Loucy (cell line): ENCODE results near the gene CLEC18A.
"Not testable (repeated sequence)": the region's sequence is repeated elsewhere in the genome, so short reads cannot be mapped to it uniquely, and the experiment has no call there.

Experiments
- H2AFZ ChIP-seq: fragments of 200-600 bp; sonication (generic); 2 replicates; pipeline ENCODE4 v1.6.0; 2016; ENCODE audit warnings: antibody characterized with exemption, mild to moderate bottlenecking, low read length, moderate library complexity
- H3F3A ChIP-seq: fragments of 200-600 bp; 2 replicates; pipeline ENCODE4 v1.6.0; 2016; ENCODE audit warnings: antibody characterized with exemption, low read depth, mild to moderate bottlenecking
- H3K27me3 ChIP-seq: fragments of 200-600 bp; sonication (generic); 2 replicates; pipeline ENCODE4 v1.6.1; 2014; ENCODE audit warnings: low read length, mild to moderate bottlenecking; ENCODE audit not compliant: insufficient read depth, poor library complexity, severe bottlenecking
- H3K36me3 ChIP-seq: fragments of 200-600 bp; sonication (generic); 2 replicates; pipeline ENCODE4 v1.6.1; 2016; ENCODE audit warnings: low read length; ENCODE audit not compliant: insufficient read depth
- H3K4me1 ChIP-seq: fragments of 200-600 bp; sonication (generic); 2 replicates; pipeline ENCODE4 v1.5.1; 2014; ENCODE audit warnings: low read length, mild to moderate bottlenecking; ENCODE audit not compliant: insufficient read depth, poor library complexity, severe bottlenecking
- H3K4me2 ChIP-seq: fragments of 200-600 bp; sonication (generic); 2 replicates; pipeline ENCODE4 v1.6.0; 2014; ENCODE audit warnings: antibody characterized with exemption, low read length, low read depth, mild to moderate bottlenecking; ENCODE audit not compliant: poor library complexity, severe bottlenecking
- H3K4me3 ChIP-seq: fragments of 200-600 bp; sonication (generic); 2 replicates; pipeline ENCODE4 v1.5.1; 2014; ENCODE audit warnings: low read length, mild to moderate bottlenecking, mixed read lengths; ENCODE audit not compliant: poor library complexity, severe bottlenecking
- H3K79me2 ChIP-seq: fragments of 200-600 bp; sonication (generic); 2 replicates; pipeline ENCODE4 v1.6.1; 2014; ENCODE audit warnings: low read length; ENCODE audit not compliant: insufficient read depth
- H3K9ac ChIP-seq: fragments of 200-600 bp; sonication (generic); 2 replicates; pipeline ENCODE4 v1.6.0; 2014; ENCODE audit warnings: mild to moderate bottlenecking, low read depth, low read length, moderate library complexity; ENCODE audit not compliant: poor library complexity, severe bottlenecking
- H3K9me2 ChIP-seq: fragments of 200-600 bp; sonication (generic); replicated peaks from 2 replicates; pipeline ENCODE4 v1.6.1; 2016; ENCODE audit warnings: low read depth, low read length, mixed read lengths
- H3K9me3 ChIP-seq: fragments of 200-600 bp; sonication (generic); 2 replicates; pipeline ENCODE4 v1.6.1; 2014; ENCODE audit warnings: mild to moderate bottlenecking, antibody characterized with exemption, low read length, low read depth; ENCODE audit not compliant: insufficient read depth
- H4K20me1 ChIP-seq: fragments of 200-600 bp; sonication (generic); 2 replicates; pipeline ENCODE4 v1.6.0; 2014; ENCODE audit warnings: antibody characterized with exemption, low read length, mild to moderate bottlenecking; ENCODE audit not compliant: insufficient read depth, poor library complexity, severe bottlenecking
- CTCF ChIP-seq: fragments of 200-600 bp; sonication (generic); conservative IDR thresholded peaks from 2 replicates; pipeline ENCODE4 v1.5.1; 2014; ENCODE audit warnings: mild to moderate bottlenecking, antibody characterized with exemption, low read length
- EZH2phosphoT487 ChIP-seq: fragments of 200-600 bp; IDR thresholded peaks from 2 replicates; pipeline ENCODE4 v1.6.1; 2018; ENCODE audit warnings: antibody characterized with exemption, mild to moderate bottlenecking, moderate library complexity, borderline replicate concordance

CLEC18A gene

DNA sequence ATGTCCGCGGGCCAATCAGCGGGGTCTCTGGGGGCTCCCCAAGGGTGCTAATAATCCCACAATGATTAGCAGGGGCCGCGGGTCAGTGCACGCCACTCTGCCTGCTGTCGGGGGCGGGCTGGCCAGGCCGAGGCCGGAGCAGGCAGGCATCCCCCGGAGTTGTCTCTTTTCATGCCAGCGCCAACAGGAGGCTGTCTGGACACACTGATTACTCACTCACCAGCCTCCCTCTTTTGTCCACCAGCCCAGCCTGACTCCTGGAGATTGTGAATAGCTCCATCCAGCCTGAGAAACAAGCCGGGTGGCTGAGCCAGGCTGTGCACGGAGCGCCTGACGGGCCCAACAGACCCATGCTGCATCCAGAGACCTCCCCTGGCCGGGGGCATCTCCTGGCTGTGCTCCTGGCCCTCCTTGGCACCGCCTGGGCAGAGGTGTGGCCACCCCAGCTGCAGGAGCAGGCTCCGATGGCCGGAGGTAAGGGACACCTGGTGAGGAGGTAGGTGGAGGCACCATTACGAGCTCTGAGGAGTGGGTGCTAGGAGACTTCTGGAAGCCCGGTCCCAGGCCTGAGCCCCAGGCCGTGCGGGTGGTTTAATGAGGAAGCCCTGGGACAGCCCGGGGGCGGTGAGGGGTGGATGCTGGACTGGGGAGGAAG, at the start of gene CLEC18A:
CLEC18A (plus strand) TSS at position 318 of the 655 bp plus-strand sequence; CDS start at position 351, 33 bp downstream.
- not testable (repeated sequence) for H3K9me3 ChIP-seq, H3K9me2 ChIP-seq, H2AFZ ChIP-seq, H3K27me3 ChIP-seq, H3K79me2 ChIP-seq, H3K4me2 ChIP-seq, H3F3A ChIP-seq, H4K20me1 ChIP-seq, H3K36me3 ChIP-seq, H3K9ac ChIP-seq, H3K4me3 ChIP-seq, H3K4me1 ChIP-seq

GRCh38 chr16:69903865-69904415, 47.2 kb upstream of the CLEC18A start:
- Histone ChIP-seq H3K9ac (no peak overlapping the region), H3K9me2 (no peaks in the 10 kb centered on the region), H3K4me2 (no peak overlapping the region), H3F3A (no peaks in the 10 kb centered on the region), H4K20me1 (no peaks in the 10 kb centered on the region), H3K27me3 (no peaks in the 10 kb centered on the region), H3K4me3 (no peak overlapping the region), H3K36me3 (peaks cover 7% of the 10 kb centered on the region; the same call in 1 of the 2 replicates), H3K79me2 (no peaks in the 10 kb centered on the region), H3K4me1 (no peaks in the 10 kb centered on the region), H2AFZ (no peak overlapping the region), H3K9me3 (no peaks in the 10 kb centered on the region)
- TF ChIP-seq CTCF (no peak), EZH2phosphoT487 (no peak)

DNA sequence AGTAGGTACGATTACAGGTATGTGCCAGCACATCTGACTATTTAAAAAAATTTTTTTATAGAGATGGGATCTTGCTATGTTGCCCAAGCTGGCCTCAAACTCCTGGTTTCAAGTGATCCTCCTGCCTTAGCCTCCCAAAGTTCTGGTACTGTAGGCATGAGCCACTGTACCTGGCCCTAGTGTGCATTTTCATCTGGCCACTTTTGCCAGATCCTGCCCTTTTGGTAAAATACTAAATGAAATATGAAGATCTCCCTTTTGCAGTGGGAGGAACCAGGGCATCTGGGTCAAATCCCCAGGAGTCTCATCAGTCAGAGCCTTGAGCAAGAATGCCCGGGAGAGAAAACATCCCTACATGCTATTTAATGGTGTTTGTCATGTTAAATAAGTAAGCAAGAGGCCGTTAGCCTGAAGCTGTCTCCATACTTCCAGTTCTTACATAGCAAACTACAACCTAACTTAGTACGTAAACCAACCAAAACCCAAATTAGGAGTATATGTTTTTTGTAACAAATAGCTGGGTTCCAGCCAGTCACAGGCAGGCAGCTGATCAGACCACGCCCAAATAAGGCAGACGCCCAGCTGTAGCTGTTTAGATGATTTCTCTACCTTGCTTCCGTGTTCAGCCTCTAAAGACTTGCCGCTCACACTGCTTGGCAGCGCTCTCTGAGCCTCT, 46.5 kb upstream of the CLEC18A start:
- no peak overlapping the region for H3K4me2 ChIP-seq
- no peak overlapping the region for H2AFZ ChIP-seq
- no peak overlapping the region for H3K9ac ChIP-seq
- no peak overlapping the region for H3K4me3 ChIP-seq
- no peaks in the 10 kb centered on the region for H3K27me3 ChIP-seq
- no peaks in the 10 kb centered on the region for H3K9me3 ChIP-seq
- peaks cover 14% of the 10 kb centered on the region; the same call in 1 of the 2 replicates for H3K36me3 ChIP-seq
- TF ChIP-seq EZH2phosphoT487 (no peak), CTCF (no peak)
- no peaks in the 10 kb centered on the region for H3K9me2 ChIP-seq
- H3K79me2 ChIP-seq: no peaks in the 10 kb centered on the region
- no peaks in the 10 kb centered on the region for H3F3A ChIP-seq
- H3K4me1 ChIP-seq: no peaks in the 10 kb centered on the region
- no peaks in the 10 kb centered on the region for H4K20me1 ChIP-seq
